LNCAP (cell line): ENCODE data around the gene OR10V1.

Experiments
- TF ChIP-seq, protein P1 (sequence below): fragments of 450-650 bp; IDR thresholded peaks from 2 replicates; pipeline ENCODE4 v1.5.1; 2017; ENCODE audit warnings: mild to moderate bottlenecking

Gene OR10V1

DNA sequence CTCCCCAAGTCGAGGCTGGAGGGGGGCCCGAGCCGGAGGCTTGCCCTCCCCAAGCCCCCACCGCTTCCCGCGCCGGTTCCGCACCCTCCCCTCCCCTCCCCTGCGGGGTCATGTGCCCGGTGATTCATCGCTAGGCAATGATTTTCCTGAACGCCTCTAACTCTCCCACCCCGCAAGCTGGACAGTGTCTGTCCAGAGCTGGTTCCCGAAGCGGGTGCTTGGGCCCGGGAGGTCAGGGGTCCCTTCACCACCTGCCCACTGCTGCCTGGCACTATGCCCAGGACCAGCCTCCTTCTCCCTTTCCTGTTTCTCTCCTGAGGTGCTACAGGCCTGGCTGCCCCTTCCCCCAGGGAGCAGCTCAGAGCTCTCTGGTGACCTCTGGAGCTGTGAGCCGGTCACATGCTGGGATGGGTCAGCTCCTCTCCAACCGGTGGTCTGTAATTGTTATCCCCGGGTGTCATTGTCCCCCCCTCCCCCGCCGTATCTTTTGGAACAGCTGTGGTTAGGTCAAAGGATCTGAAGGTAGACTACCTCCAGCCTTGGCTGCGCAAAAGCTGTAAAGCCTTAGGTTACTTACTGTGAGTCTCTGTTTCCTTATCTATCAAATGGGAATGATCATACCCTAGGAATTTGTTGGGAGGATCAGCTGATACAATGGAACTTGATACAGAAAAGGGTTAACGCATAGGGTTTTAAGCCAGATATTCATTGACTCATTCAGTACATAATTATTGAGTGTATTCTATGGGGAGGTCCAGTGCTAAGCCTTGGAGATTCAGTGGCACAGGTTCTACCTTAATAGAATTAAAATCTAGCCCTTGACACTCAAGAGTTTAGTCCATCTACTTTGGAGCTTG is 42.3 kb upstream of the OR10V1 start:
- TF ChIP-seq, protein P1, sequence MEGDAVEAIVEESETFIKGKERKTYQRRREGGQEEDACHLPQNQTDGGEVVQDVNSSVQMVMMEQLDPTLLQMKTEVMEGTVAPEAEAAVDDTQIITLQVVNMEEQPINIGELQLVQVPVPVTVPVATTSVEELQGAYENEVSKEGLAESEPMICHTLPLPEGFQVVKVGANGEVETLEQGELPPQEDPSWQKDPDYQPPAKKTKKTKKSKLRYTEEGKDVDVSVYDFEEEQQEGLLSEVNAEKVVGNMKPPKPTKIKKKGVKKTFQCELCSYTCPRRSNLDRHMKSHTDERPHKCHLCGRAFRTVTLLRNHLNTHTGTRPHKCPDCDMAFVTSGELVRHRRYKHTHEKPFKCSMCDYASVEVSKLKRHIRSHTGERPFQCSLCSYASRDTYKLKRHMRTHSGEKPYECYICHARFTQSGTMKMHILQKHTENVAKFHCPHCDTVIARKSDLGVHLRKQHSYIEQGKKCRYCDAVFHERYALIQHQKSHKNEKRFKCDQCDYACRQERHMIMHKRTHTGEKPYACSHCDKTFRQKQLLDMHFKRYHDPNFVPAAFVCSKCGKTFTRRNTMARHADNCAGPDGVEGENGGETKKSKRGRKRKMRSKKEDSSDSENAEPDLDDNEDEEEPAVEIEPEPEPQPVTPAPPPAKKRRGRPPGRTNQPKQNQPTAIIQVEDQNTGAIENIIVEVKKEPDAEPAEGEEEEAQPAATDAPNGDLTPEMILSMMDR = no peak

DNA sequence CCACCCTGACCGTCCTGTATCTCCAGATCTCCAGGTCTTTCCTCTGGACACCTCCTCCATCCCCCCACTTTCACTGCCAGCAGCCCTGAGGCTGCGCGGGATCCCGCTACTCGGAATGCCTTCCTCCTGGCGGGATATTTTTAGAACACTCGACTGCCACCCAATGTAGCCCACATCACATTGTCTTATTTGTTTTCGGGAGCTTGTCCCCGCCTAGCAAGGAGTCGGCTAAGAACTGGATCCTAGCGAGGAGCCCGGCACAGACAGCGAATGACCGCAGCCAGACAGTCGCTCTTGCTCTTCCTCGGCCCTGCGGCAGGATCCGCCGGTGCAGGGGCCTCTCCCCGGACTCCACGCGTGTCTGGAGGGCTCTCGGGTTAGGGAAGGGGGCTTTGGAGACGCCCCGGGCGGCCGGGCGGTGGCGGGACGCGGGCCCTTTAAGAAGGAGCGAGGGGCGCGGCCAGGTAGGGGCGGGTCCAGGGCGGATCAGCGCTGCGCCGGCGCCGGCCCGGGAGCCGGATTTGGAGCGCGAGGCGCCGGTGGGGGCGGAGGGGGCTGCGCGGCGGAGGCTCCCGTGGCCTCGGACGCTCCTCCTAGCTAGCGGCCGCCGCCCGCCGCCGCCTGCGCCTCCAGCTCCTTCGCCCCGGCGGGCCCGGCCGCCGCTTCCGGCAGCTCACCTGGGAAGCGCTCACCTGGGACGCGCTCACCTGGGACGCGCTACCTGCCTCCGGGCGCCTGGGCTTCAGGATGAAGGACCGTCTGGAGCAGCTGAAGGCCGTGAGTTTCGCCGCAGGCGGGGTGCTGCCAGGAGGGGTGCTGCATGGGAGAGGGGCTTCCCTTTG is 41.4 kb upstream of the OR10V1 start, which contains the start of gene STX3:
STX3 (plus strand) TSS at position 518 of the 842 bp plus-strand sequence; CDS start at position 748, 230 bp downstream.
- TF ChIP-seq, protein P1 = no peak

DNA sequence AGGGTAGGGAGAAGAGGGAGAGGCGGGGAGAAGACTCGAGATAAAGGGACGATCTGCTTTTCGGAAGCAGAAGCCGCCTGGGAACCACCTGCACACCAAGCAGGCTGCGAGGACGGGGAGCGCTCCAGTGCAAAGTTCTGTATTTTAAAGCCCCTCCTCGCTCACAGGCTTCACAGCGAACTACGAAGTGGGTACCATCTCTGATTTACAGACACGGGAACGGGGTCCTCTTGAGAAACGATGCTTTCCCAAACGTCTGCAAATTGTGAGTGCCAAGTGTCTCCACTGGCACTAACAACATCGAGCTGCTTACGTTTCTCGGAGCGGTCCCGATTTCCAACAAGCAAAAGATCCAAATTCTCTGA is 40.8 kb upstream of the OR10V1 start:
- TF ChIP-seq, protein P1 = no peak

DNA sequence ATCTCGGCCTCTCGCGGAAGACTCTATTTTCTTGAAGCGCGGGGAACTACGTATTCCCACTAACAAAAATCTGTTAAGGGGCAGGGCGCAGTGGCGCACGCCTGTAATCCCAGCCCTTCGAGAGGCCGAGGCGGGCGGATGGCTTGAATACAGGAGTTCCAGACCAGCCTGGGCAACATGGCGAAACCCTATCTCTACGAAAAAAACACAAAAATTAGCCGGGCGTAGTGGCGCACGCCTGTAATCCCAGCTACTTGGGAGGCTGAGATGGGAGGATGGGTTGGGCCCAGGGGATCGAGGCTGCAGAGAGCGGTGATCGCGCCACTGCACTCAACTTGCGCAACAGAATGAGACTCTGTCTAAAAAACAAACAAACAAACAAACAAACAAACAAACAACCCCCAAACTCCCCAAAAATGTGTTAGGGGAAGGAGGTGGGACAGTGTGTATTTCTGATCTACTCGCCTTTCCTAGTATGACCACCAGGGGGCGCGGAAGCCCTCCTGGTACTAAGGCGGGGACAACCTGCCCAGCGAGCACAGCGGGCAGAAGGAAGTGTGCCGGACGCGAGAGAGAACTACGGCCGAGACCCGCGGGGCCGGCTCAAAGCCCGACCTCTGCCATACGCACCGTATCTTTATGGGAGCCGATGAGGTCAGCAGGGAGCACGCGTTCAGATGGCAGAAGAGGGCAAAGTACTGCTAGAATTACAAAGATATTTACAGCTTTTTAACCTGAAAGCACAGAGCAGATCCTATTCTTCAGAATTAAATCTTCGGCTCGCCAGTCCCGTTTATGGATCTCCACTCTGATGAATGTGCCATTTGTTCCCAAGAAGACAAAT is 40.2 kb upstream of the OR10V1 start:
- TF ChIP-seq, protein P1 = peak; percentile 87

DNA sequence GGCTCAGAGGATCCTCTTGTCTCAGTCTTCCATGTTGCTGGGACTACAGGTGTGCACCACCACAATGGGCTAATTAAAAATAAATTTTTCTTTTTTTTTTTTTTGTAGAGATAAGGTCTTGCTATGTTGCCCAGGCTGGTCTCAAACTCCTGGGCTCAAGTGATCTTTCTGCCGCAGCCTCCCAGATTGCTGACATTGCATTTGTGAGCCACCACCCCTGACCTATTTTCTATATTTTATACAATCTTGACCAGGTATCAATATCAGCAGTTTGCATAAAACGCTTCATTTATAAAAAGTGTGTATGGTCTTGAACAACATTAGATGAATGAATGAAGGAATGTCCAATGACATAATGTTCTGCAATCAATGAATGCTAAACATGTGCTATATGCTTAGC is 32.5 kb upstream of the OR10V1 start:
- TF ChIP-seq, protein P1 = no peak

DNA sequence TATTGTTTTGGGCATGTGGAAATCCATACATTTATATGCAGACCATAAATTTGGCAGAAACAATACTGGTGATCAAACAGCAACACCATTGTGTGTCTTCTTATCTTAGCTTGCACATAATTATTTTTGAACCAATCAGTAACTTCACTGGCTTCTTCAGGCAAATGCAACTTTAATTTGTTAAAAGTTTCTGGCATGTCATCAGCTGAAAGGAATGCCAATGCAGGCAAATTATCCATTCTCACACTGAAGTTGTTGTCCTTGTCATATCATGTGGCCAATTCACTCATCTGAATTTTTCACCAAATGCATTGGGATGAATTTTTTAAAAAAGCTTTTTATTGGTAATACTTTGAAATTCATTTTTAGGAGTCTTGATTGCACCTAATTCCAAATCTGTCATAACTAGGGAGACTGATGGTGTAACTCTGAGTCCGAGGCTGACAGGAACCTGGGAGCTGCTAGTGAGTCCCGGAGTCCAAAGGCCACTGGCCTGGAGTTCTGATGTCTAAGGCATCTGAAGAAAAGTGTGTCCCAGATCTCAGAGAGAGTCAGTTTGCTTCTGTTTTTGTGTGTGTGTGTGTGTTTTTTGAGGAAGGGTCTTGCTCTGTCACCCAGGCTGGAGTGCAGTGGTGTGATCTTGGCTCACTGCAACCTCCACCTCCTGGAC is 17.4 kb upstream of the OR10V1 start:
- TF ChIP-seq, protein P1 = no peak
